GM12878 (cell line): ENCODE results near the gene ABHD14A. TPM values are rescaled to one million over a fixed set of nuclear protein-coding genes. Genes with fewer than 3 reads are reported as not detected.

Experiments
- ATAC-seq: fragments of 200-7000 bp; cut with Tn5 transposase; 3 replicates; pipeline ENCODE4 v1.9.1; 2020; ENCODE audit warnings: mild to moderate bottlenecking, moderate library complexity
- BruUV-seq: library from RNA; stranded (reverse); fragments of 400-500 nt; replicated peaks from 2 replicates; lab custom pipeline; 2021; lab: Mats Ljungman, UMichigan
- CTCF ChIA-PET: fragments of 300-600 bp; sonication (Branson Sonifier 250); formaldehyde crosslinking; extraction: SDS; loops from one replicate; lab custom pipeline; 2021; ENCODE audit warnings: inconsistent platforms; lab: Yijun Ruan, JAX
- POLR2A ChIA-PET: fragments of 350-600 bp; formaldehyde crosslinking; extraction: SDS; loops from one replicate; lab custom pipeline; 2021; ENCODE audit warnings: inconsistent platforms; lab: Charles Lee
- RAD21 ChIA-PET: fragments of 300-600 bp; sonication (Branson Sonifier 250); formaldehyde crosslinking; loops from one replicate; lab custom pipeline; 2023; ENCODE audit warnings: antibody characterized with exemption; ENCODE audit not compliant: unreplicated experiment; lab: Charles Lee
- SMC1A ChIA-PET: fragments of 300-600 bp; sonication (Branson Sonifier 250); formaldehyde crosslinking; loops from one replicate; lab custom pipeline; 2023; ENCODE audit not compliant: unreplicated experiment, uncharacterized antibody; lab: Charles Lee
- DNase-seq: peaks from one replicate; pipeline ENCODE4 v3.0.0-alpha.2; 2011; ENCODE audit warnings: low read depth, low spot score
- FAIRE-seq: peaks from 3 replicates; lab custom pipeline; 2011; peaks lifted over from hg19 to GRCh38; lab: Jason Lieb, UNC
- H2AFZ ChIP-seq: 2 replicates; pipeline ENCODE4 v1.6.0; 2011; ENCODE audit warnings: low read depth, low read length, control low read depth; ENCODE audit not compliant: control insufficient read depth
- H3K27ac ChIP-seq: 2 replicates; pipeline ENCODE4 v1.5.1; 2011; ENCODE audit warnings: control low read depth; ENCODE audit not compliant: control insufficient read depth, insufficient read depth
- H3K27me3 ChIP-seq, 2 experiments: replicated peaks in 1 of 2; 2 replicates each; pipeline versions ENCODE4 v1.6.0 to v1.6.1; 2011; ENCODE audit warnings: low read length in 1 of 2; ENCODE audit not compliant: control insufficient read depth in 2 of 2, insufficient read depth in 2 of 2
- H3K36me3 ChIP-seq, 2 experiments: 2 replicates each; pipeline ENCODE4 v1.5.1; 2011; ENCODE audit warnings: low read length in 1 of 2; ENCODE audit not compliant: control insufficient read depth in 2 of 2, insufficient read depth in 2 of 2
- H3K4me1 ChIP-seq: 2 replicates; pipeline ENCODE4 v1.6.1; 2011; ENCODE audit warnings: mild to moderate bottlenecking, low read length, moderate library complexity, mixed read lengths; ENCODE audit not compliant: control insufficient read depth, insufficient read depth
- H3K4me2 ChIP-seq: 2 replicates; pipeline ENCODE4 v1.6.0; 2011; ENCODE audit warnings: control low read depth; ENCODE audit not compliant: control insufficient read depth, insufficient read depth
- H3K4me3 ChIP-seq: fragments of 200-600 bp; sonication (generic); 2 replicates; pipeline ENCODE4 v1.5.1; 2016
- H3K79me2 ChIP-seq: 2 replicates; pipeline ENCODE4 v1.6.0; 2011; ENCODE audit warnings: low read length; ENCODE audit not compliant: control insufficient read depth, insufficient read depth
- H3K9ac ChIP-seq: 2 replicates; pipeline ENCODE4 v1.8.0; 2011; ENCODE audit warnings: low read length, control low read depth, mixed read lengths; ENCODE audit not compliant: control insufficient read depth, insufficient read depth
- H3K9me3 ChIP-seq: replicated peaks from 3 replicates; pipeline ENCODE4 v1.5.1; 2011; ENCODE audit warnings: mild to moderate bottlenecking, low read length; ENCODE audit not compliant: control insufficient read depth, insufficient read depth
- H4K20me1 ChIP-seq: 2 replicates; pipeline ENCODE4 v1.6.0; 2011; ENCODE audit not compliant: control insufficient read depth, insufficient read depth
- EP300 ChIP-seq, 2 experiments: fragments of 150-350 bp in 1 of 2; IDR thresholded peaks; 2 replicates each; pipeline ENCODE4 v1.6.1; 2011 to 2012; ENCODE audit warnings: low read depth in 2 of 2, low read length in 2 of 2, borderline replicate concordance in 1 of 2, improper control_type of control experiment in 1 of 2, inconsistent platforms in 1 of 2; ENCODE audit not compliant: control insufficient read depth in 1 of 2
- MXI1 ChIP-seq: fragments of 150-350 bp; IDR thresholded peaks from 2 replicates; pipeline ENCODE4 v1.6.1; 2011; ENCODE audit warnings: low read depth, mild to moderate bottlenecking, inconsistent platforms, low read length, improper control_type of control experiment
- MYC ChIP-seq: IDR thresholded peaks from 2 replicates; pipeline ENCODE4 v1.6.1; 2011; ENCODE audit warnings: mild to moderate bottlenecking, low read length, moderate library complexity, inconsistent platforms; ENCODE audit not compliant: insufficient read depth, insufficient replicate concordance, insufficient read length, severe bottlenecking
- SMAD1 ChIP-seq: fragments of 450-650 bp; IDR thresholded peaks from 2 replicates; pipeline ENCODE4 v1.6.1; 2018; ENCODE audit warnings: mild to moderate bottlenecking, low read depth; ENCODE audit not compliant: partially characterized antibody
- SMC3 ChIP-seq: IDR thresholded peaks from 2 replicates; pipeline ENCODE4 v1.6.1; 2011; ENCODE audit warnings: low read length, improper control_type of control experiment, borderline replicate concordance
- SREBF2 ChIP-seq: IDR thresholded peaks from 2 replicates; pipeline ENCODE4 v1.6.1; 2012; ENCODE audit warnings: mild to moderate bottlenecking, low read length
- STAT3 ChIP-seq: IDR thresholded peaks from 2 replicates; pipeline ENCODE4 v1.6.1; 2011; ENCODE audit warnings: low read depth, low read length, improper control_type of control experiment
- ZSCAN29 ChIP-seq: fragments of 450-650 bp; IDR thresholded peaks from 2 replicates; pipeline ENCODE4 v1.6.1; 2017; ENCODE audit warnings: mild to moderate bottlenecking, moderate library complexity
- WGBS: methylation state at CpG from one replicate; pipeline ENCODE4 v1.1.6; 2016; ENCODE audit warnings: low lambda C conversion rate; ENCODE audit not compliant: insufficient replicate concordance, insufficient coverage; ENCODE audit errors: missing lambda C conversion rate; 5-methylcytosine and 5-hydroxymethylcytosine counted together
- in situ Hi-C: fragments of 300-500 bp; cut with MboI; formaldehyde crosslinking; loops from 9 replicates; pipeline ENCODE4 v1.14.3; 2018; ENCODE audit warnings: mixed read lengths
- intact Hi-C: fragments of 100-400 bp; cut with micrococcal nuclease; formaldehyde crosslinking; loops from one replicate; pipeline ENCODE4 v1.14.2; 2022; ENCODE audit not compliant: unreplicated experiment
- polyA plus RNA-seq, 11 experiments: library from polyadenylated mRNA; depleted of rRNA in 4 of 11; unstranded in 6 of 11; stranded (reverse) in 5 of 11; fragments of >200 nt; fragmentation: Nextera tagmentation in 4 of 11; fragmentation: Illumina TruSeq in 1 of 11; extraction: Ambion mirVana in 4 of 11; extraction: Trizol in 1 of 11; gene quantifications; 1 replicate in 1 of 11; 2 replicates in 10 of 11; pipeline versions ENCODE4 v1.2.1 to v1.2.3, GENCODE V29; 2011 to 2016; ENCODE audit warnings: inconsistent platforms in 2 of 11, missing spikeins in 2 of 11, low read depth in 1 of 11
- total RNA-seq, 4 experiments: library from RNA; depleted of rRNA in 3 of 4; stranded (reverse); fragments of >200 nt in 3 of 4; fragmentation: Illumina TruSeq in 1 of 4; extraction: Trizol in 1 of 4; gene quantifications; 2 replicates each; pipeline versions ENCODE4 v1.2.1 to v1.2.3, GENCODE V29; 2013 to 2021
- TF ChIP-seq, protein P1 (sequence below): fragments of 450-650 bp; IDR thresholded peaks from 2 replicates; pipeline ENCODE4 v1.6.1; 2017; ENCODE audit warnings: mild to moderate bottlenecking, low read depth, inconsistent platforms; ENCODE audit not compliant: poor library complexity, severe bottlenecking
- TF ChIP-seq, protein P2 (sequence below): fragments of 450-650 bp; IDR thresholded peaks from 2 replicates; pipeline ENCODE4 v1.6.1; 2018; ENCODE audit warnings: borderline replicate concordance, mild to moderate bottlenecking; ENCODE audit not compliant: partially characterized antibody

The ABHD14A gene
- total and polyA plus RNA-seq, 10 of the 15 experiments (the other 5 are each of a cell fraction or from before 2014, with no cell fraction given) = 1.2 to 27.0 (median 7.9) TPM

DNA sequence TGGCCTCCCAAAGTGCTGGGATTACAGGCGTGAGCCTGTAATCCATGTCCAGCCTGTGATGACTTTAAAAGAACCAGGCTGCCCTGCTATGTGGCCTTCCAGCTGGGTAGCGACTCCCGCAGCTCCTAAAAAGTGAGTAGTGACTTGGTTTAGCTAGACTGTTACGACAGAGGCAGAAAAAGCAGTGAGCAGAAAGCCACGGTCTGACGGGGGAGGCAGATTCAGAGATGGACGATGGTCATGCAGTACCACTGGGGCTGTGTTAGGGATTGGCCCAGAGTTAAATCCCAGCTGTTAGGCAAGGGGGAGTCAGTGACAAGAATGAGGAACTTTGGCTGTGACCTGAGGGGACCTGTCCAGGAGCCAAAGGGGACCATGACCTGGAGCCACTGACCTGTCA, 23.9 kb downstream of the ABHD14A start:
- Histone ChIP-seq H3K4me3 (no peak overlapping the region), H3K79me2 (peaks cover 19% of the 10 kb centered on the region), H3K9me3 (no peaks in the 10 kb centered on the region), H3K27ac (no peak overlapping the region), H3K4me1 (peaks cover 14% of the 10 kb centered on the region), H3K9ac (no peak overlapping the region), H3K36me3 (peaks cover 7 to 10% of the 10 kb centered on the region in 2 experiments), H3K4me2 (no peak overlapping the region), H4K20me1 (no peaks in the 10 kb centered on the region), H3K27me3 (no peaks in the 10 kb centered on the region; a peak in 1 of 4 replicates), H2AFZ (no peak overlapping the region)
- ATAC-seq = no peak
- 38% methylated on average over 7 of the region's 7 CpGs for WGBS
- DNase-seq = no peak
- no TSS peak for BruUV-seq
- SMC1A ChIA-PET = interaction anchor here (0.9 to 1.3 kb wide), 4 partner anchors 55 to 341 kb away, joined by 3 read pairs; partner anchors contain the start of gene RRP9
- FAIRE-seq = no peak
- CTCF ChIA-PET = interaction anchor here (0.9 to 1.5 kb wide), 7 partner anchors 12 to 156 kb away, joined by 3 to 6 read pairs (median 3); partner anchors contain the start of gene RRP9
- intact Hi-C loops = no loop called here
- TF ChIP-seq STAT3 = no peak
- no peak for TF ChIP-seq MYC
- RAD21 ChIA-PET = interaction anchor here (0.7 to 1.8 kb wide), 2 partner anchors 38 to 54 kb away, joined by 3 to 10 read pairs; no protein-coding TSS in a partner anchor
- POLR2A ChIA-PET = interaction anchor here (1.4 kb wide), 1 partner anchor 57 kb away, joined by 3 read pairs; the partner anchor contains the start of gene DUSP7
- in situ Hi-C loops = no loop called here

DNA sequence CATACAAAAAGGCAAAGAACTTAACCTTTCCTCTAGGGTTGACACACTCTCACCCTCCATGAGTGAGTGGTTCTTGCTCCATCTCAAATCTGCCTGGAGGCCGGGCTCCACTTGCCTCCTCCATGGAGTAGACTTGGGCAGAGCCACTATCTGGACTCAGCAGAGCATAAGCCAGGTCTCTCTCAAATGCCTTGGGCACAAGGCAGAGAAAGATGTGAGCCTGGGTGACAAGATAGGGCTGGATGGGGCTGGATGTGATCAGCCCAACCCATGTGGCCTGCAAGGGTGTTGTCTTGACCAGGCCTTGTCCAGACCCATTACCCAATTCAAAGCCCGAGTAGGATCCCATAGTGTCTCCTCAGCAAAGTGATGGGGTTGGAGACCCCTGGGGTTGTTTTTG, 25.0 kb downstream of the ABHD14A start:
- Histone ChIP-seq H3K27me3 (no peaks in the 10 kb centered on the region; a peak in 2 of 4 replicates), H3K4me3 (no peak overlapping the region), H3K9me3 (no peaks in the 10 kb centered on the region), H3K27ac (no peak overlapping the region), H3K36me3 (peaks cover 0 to under 1% of the 10 kb centered on the region in 2 experiments; a peak in 1 of 4 replicates), H3K79me2 (peaks cover 9% of the 10 kb centered on the region), H3K4me1 (peaks cover 5% of the 10 kb centered on the region; the same call in 1 of the 2 replicates), H4K20me1 (no peaks in the 10 kb centered on the region), H3K9ac (no peak overlapping the region), H2AFZ (no peak overlapping the region), H3K4me2 (no peak overlapping the region)
- BruUV-seq = no TSS peak
- ATAC-seq (no peak), FAIRE-seq (no peak), DNase-seq (no peak)
- WGBS = 18% methylated on average over 2 of the region's 2 CpGs
- intact Hi-C loops = no loop called here
- RAD21 ChIA-PET = interaction anchor here (2.5 to 8.5 kb wide), 4 partner anchors 37 to 146 kb away, joined by 15 to 165 read pairs (median 72); no protein-coding TSS in a partner anchor
- POLR2A ChIA-PET = interaction anchor here (1.2 kb wide), 1 partner anchor 58 kb away, joined by 3 read pairs; the partner anchor contains the start of gene RRP9
- in situ Hi-C loops = loop anchor here (5.0 kb wide), 1 partner anchor 142 kb away; no protein-coding TSS in a partner anchor
- CTCF ChIA-PET = interaction anchor here (2.9 to 10.6 kb wide), 6 partner anchors 56 to 339 kb away, joined by 11 to 334 read pairs (median 92); partner anchors contain the start of genes DUSP7, PARP3 and RRP9
- SMC1A ChIA-PET = interaction anchor here (1.8 to 7.7 kb wide), 5 partner anchors 36 to 144 kb away, joined by 6 to 179 read pairs (median 16); partner anchors contain the start of genes DUSP7, PARP3 and RRP9
- TF ChIP-seq ZSCAN29 = no peak
- no peak for TF ChIP-seq MXI1
- TF ChIP-seq SMAD1 = no peak
- TF ChIP-seq, protein P1, sequence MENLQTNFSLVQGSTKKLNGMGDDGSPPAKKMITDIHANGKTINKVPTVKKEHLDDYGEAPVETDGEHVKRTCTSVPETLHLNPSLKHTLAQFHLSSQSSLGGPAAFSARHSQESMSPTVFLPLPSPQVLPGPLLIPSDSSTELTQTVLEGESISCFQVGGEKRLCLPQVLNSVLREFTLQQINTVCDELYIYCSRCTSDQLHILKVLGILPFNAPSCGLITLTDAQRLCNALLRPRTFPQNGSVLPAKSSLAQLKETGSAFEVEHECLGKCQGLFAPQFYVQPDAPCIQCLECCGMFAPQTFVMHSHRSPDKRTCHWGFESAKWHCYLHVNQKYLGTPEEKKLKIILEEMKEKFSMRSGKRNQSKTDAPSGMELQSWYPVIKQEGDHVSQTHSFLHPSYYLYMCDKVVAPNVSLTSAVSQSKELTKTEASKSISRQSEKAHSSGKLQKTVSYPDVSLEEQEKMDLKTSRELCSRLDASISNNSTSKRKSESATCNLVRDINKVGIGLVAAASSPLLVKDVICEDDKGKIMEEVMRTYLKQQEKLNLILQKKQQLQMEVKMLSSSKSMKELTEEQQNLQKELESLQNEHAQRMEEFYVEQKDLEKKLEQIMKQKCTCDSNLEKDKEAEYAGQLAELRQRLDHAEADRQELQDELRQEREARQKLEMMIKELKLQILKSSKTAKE = no peak
- no peak for TF ChIP-seq SMC3
- TF ChIP-seq, protein P2, sequence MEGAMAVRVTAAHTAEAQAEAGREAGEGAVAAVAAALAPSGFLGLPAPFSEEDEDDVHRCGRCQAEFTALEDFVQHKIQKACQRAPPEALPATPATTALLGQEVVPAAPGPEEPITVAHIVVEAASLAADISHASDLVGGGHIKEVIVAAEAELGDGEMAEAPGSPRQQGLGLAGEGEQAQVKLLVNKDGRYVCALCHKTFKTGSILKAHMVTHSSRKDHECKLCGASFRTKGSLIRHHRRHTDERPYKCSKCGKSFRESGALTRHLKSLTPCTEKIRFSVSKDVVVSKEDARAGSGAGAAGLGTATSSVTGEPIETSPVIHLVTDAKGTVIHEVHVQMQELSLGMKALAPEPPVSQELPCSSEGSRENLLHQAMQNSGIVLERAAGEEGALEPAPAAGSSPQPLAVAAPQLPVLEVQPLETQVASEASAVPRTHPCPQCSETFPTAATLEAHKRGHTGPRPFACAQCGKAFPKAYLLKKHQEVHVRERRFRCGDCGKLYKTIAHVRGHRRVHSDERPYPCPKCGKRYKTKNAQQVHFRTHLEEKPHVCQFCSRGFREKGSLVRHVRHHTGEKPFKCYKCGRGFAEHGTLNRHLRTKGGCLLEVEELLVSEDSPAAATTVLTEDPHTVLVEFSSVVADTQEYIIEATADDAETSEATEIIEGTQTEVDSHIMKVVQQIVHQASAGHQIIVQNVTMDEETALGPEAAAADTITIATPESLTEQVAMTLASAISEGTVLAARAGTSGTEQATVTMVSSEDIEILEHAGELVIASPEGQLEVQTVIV = no peak
- TF ChIP-seq SREBF2 = no peak
- TF ChIP-seq EP300 (IDR thresholded peaks at IDR 0.05; ENCODE audit: borderline replicate concordance in 1 of 2, control insufficient read depth in 1 of 2, low read depth in 2 of 2, low read length in 2 of 2) = no peak
